GM19351 (cell line): Measurements from ENCODE around the gene LIN37.

Experiments used
- ATAC-seq: cut with Tn5 transposase; IDR thresholded peaks from one replicate; pipeline ENCODE4 v1.9.1; 2021; ENCODE audit warnings: mild to moderate bottlenecking, moderate library complexity; ENCODE audit not compliant: unreplicated experiment

LIN37 gene

DNA sequence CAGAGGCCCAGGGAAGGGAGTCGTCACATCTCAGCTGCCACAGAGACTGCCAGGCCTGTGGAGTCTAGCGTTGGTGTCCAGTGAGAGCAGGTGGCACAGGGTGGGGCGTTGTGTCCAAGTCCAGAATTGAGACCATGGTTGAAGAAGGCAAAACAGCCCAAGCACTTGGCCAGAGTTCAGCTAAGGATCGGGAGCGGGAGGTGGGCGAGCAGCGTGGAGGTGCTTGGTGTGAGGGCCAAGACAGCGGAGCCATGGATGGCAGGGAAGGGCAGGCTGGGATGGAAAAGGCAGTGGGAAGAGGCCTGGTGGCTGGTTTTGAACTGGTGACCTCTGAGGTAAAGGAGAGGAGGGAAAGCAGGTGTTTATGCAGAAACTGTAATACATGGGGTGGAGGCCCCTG, 14.1 kb upstream of the LIN37 start:
- no peak for ATAC-seq

GRCh38 chr19:35734889-35735288, 13.5 kb upstream of the LIN37 start:
- no peak for ATAC-seq

DNA sequence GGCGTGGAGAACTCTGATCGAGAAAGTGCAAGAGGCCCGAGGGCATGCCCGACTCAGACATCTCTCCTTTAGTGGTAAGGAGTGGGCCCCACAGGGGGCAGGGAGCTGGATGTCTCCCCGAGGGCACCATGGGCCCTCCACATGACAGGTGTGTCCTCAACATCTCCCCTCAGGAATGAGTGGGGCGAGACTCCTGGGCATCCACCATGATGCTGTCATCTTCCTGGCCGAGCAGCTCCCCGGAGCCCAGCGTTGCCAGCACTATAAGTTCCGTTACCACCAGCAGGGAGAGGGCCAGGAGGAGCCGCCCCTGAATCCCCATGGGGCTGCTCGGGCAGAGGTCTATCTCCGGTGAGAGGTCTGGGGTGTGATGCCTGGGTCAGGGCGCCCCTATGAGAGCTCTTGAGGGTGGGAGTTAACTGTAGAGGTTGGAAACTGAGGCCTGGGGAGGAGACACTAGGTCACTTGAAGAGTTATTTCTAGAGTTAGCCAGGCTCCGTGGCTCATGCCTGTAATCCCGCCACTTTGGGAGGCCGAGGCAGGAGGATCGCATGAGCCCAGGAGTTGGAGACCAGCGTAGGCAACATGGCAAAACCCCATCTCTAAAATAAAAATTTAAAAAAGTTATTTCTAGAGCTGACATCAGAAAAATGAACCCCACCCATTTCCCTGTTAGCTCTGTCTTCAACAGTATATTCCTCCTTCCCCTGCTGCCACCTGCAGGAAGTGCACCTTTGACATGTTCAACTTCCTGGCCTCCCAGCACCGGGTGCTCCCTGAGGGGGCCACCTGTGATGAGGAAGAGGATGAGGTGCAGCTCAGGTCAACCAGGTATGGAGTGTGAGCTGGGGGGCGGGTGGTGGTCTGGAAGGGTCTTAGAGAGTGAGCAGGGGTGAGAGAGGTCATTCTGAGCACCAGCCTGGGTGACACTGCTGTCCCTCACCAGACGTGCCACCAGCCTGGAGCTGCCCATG, 11.2 kb upstream of the LIN37 start:
- no peak for ATAC-seq

DNA sequence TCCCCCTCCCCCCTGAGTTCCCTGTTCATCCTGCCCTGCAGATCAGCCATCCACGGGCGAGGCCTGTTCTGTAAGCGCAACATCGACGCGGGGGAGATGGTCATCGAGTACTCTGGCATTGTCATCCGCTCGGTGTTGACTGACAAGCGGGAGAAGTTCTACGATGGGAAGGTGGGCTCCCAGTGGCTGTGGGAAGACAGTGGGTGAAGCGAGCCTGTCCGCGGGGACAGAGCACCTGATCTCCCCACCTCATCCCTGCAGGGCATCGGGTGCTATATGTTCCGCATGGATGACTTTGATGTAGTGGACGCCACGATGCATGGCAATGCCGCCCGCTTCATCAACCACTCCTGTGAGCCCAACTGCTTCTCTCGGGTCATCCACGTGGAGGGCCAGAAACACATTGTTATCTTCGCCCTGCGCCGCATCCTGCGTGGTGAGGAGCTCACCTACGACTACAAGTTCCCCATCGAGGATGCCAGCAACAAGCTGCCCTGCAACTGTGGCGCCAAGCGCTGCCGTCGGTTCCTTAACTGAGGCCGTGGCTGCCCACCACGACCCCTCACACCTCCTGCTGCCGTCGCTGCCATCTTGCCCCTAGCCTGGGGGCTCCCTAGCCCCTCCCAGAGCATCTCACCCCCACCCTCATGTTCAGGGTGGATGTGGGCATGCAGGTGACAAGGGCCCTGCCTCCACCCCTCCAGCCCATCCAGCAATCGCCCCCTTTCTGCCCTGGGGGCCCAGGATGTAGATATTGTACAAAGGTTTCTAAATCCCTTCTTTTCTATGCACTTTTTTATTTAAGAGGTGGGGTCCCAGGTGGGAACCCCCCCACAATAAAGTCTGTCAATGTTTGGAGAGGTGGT, 10.1 kb upstream of the LIN37 start:
- no peak for ATAC-seq

GRCh38 chr19:35738887-35739229, 9.5 kb upstream of the LIN37 start:
- no peak for ATAC-seq

- no peak for ATAC-seq
Measured at GRCh38 chr19:35739275-35740107, 8.9 kb upstream of the LIN37 start.

- ATAC-seq = peak; percentile 15
Measured at GRCh38 chr19:35740108-35740422, 8.3 kb upstream of the LIN37 start.

DNA sequence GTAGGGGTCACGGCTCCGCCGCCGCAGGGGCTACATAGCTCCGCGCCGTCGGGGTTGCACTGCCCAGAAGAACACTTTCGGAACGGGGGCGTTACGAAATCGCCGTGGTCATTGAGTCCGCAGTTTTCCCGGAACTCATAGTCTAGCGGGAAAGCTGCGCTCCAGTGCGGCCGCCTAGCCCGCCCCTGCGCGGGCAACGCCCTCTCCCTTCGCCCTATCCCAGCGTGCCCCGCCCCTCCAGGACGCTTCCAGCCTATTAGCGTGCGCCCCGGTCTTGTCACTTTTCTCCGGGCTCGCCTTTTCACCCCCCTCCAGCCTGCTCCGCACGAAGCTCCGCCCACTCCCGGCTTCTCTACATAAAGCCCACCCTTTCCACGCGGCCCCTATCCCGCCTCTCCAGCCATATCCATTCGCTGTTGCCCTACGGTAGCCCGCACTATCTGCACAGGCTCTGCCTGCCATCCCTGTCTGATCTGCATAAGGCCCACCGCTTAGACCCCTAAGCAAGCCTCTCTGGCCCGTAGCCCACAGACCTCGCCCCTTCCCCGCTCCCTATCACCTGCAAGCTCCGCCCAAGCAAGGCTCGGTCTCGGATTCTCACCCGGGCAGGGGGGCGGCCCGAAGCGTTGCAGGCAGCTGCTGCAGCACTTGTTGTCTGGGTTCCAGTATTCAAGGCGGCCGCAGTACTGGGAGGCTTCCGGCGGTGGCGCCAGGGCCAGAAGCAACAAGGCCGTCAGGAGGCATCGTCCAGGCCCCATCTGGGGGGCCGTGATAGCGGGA, 7.8 kb upstream of the LIN37 start:
- ATAC-seq = peak; percentile 53

GRCh38 chr19:35741203-35741515, 7.2 kb upstream of the LIN37 start:
- no peak for ATAC-seq

DNA sequence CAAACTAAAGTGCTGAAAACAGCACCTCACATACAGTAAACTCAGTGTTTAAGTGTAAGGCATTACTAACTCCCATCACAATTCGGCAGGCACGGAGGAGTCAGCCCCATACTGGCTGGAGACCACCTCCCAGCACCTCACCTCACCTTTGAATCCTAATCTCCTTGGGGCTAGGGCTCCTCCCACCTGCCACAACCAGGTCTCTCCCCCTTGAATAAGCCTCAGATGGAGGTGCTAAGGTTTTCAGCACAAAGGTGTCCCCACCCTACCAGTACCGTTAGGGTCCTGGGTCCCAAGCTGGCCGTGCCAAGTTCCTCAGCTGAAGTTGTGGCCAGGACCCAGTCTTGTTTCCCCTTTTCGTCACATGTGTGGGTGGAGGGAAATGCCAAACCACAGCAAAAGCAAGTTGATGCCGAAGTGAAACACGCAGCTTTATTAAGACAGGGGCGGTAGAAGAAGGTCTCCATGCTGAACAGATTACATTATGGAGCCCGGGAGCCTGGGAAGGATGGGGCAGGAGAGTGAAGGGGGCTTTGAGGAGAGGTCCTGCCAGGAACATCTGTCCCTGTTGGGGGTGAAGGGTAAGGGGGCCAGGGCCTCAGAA, 6.2 kb upstream of the LIN37 start, which contains the start of gene IGFLR1:
Gene IGFLR1 (minus strand): TSS at position 332 of the 604 bp plus-strand sequence. CDS start 1,272 bp downstream, outside the sequence.
- ATAC-seq = no peak

- ATAC-seq = no peak
Measured at GRCh38 chr19:35743640-35744429, 4.5 kb upstream of the LIN37 start.

GRCh38 chr19:35744430-35745327, 3.7 kb upstream of the LIN37 start:
- peak; percentile 33 for ATAC-seq

- peak; percentile 36 for ATAC-seq
Measured at GRCh38 chr19:35745328-35746086, 2.9 kb upstream of the LIN37 start, which contains the start of the genes PSENEN and U2AF1L4. TSS of gene PSENEN (plus strand) at chr19:35745651. CDS start at chr19:35745931, 280 bp downstream. TSS of gene U2AF1L4 (minus strand) at chr19:35745418. CDS start at chr19:35745391, 27 bp downstream.

DNA sequence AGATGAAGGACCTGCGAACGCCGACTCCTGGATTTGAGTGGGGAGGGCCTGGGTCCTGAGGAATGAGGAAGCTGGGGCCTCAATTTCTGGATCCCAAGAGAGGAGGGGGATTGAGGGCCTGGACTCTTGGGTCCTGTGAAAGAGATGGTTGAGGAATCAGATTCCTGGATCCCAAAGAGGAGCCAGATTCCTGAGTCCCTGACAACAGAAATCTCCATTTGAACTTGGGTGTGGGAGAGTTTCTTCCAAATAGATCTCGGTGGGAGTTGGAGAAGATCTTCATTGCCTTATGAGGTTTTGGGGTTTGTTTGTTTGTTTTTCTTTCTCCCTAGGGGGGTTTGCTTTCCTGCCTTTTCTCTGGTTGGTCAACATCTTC, 2.3 kb upstream of the LIN37 start:
- no peak for ATAC-seq

- no peak for ATAC-seq
Measured at GRCh38 chr19:35746531-35746930, 1.8 kb upstream of the LIN37 start.

DNA sequence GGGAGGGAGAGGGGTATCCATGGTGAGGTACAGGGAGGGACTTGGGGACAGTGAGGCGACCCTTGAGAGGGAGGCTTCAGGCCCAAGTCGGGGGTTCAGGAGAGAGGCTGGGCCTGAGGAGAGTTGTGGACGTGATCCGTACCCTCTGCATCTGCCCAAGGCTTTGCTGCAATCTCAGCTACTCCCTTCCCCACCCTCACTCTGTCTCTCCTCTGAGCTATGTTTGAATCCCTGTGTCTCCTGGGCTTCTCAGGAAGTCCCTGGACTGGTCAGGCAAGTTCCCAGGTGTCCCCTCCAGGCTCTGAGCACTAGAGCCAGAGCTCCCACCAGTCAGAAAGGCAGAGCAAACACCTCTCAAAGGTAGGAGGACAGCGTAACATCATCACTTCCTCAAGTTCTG, 1.8 kb downstream of the LIN37 start:
- no peak for ATAC-seq
